SK-N-MC (cell line): ENCODE results near the gene AQR.

Experiments
- EZH2 ChIP-seq: fragments of 200-600 bp; sonication (generic); IDR thresholded peaks from one replicate; pipeline ENCODE4 v1.6.1; 2017; ENCODE audit warnings: antibody characterized with exemption
- FOXP2 ChIP-seq: optimal IDR thresholded peaks from 2 replicates; pipeline ENCODE3; 2011; ENCODE audit warnings: mild to moderate bottlenecking, moderate library complexity; ENCODE audit not compliant: insufficient read depth; ENCODE audit errors: extremely low read length, control extremely low read depth
- POLR2AphosphoS5 ChIP-seq: IDR thresholded peaks from 2 replicates; pipeline ENCODE4 v1.6.1; 2012; ENCODE audit warnings: mild to moderate bottlenecking, low read depth, low read length, borderline replicate concordance

DNA sequence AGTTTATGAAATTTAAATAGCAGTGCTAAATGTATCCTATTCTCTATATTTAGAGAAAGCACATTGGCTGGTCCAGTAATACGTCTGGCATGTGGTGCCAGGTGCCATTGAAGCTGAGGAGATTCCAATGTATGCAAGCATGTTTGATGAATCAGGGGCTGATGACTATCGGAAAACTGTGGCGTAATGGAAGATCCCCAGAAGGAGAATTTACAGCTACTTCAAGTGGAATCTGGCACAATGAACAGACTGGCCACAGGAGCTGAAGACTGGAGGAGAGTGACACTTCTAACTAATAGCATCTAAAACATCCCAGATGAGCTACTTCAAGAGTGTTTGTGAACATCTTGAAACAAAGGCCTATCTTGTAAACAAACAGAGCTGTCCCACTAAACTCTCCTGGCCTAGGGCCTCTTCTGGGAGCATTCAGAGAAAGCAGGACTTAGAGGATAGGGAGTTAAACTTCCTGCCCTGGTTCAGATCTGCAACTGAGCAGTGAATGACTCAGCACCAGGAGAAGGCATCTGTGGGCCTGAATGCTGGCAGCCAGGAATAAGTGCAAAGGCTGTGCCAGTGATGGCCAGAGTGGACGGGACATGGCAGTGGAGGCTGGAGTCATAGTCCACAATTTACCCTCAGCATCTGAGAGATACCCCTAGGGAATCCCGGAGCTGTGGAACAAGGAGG lies 159.0 kb downstream of the AQR start:
- TF ChIP-seq EZH2, result no peak
- no peak for TF ChIP-seq POLR2AphosphoS5
- TF ChIP-seq FOXP2, result no peak
